Measurements from ENCODE around the gene CGNL1.

CGNL1 gene

GRCh38 chr15:57532731-57533447 lies 156.6 kb downstream of the CGNL1 start:
- no peak for DNase-seq

GRCh38 chr15:57533448-57533799 lies 157.1 kb downstream of the CGNL1 start:
- DNase-seq, result no peak

- no peak for DNase-seq
These were observed 158.0 kb downstream of the CGNL1 start for GRCh38 chr15:57534281-57534680.

GRCh38 chr15:57537072-57537471 lies 160.8 kb downstream of the CGNL1 start:
- no peak for DNase-seq

- DNase-seq, result no peak
These were observed 161.4 kb downstream of the CGNL1 start for GRCh38 chr15:57537488-57538264.

GRCh38 chr15:57538265-57538529 lies 161.9 kb downstream of the CGNL1 start:
- no peak for DNase-seq

GRCh38 chr15:57538821-57539220 lies 162.5 kb downstream of the CGNL1 start:
- no peak for DNase-seq

- no peak for DNase-seq
These were observed 163.9 kb downstream of the CGNL1 start for GRCh38 chr15:57540211-57540610.

GRCh38 chr15:57540736-57541135 lies 164.4 kb downstream of the CGNL1 start:
- no peak for DNase-seq

GRCh38 chr15:57541271-57541670 lies 165.0 kb downstream of the CGNL1 start:
- DNase-seq, result no peak

- DNase-seq, result peak in 1 of 2 experiments; percentile 21
These were observed 165.7 kb downstream of the CGNL1 start for GRCh38 chr15:57541805-57542504.

GRCh38 chr15:57542505-57542817 lies 166.2 kb downstream of the CGNL1 start:
- DNase-seq, result no peak

GRCh38 chr15:57544848-57545480 lies 168.7 kb downstream of the CGNL1 start:
- DNase-seq, result no peak

- no peak for DNase-seq
These were observed 169.7 kb downstream of the CGNL1 start for GRCh38 chr15:57545995-57546394.

- DNase-seq, result no peak
These were observed 171.0 kb downstream of the CGNL1 start for GRCh38 chr15:57547243-57547755.

- DNase-seq, result no peak
These were observed 172.0 kb downstream of the CGNL1 start for GRCh38 chr15:57548351-57548750.

- DNase-seq, result no peak
These were observed 172.5 kb downstream of the CGNL1 start for GRCh38 chr15:57548835-57549234.

- no peak for DNase-seq
These were observed 173.6 kb downstream of the CGNL1 start for GRCh38 chr15:57549935-57550334.

GRCh38 chr15:57550640-57551039 lies 174.3 kb downstream of the CGNL1 start:
- no peak for DNase-seq

GRCh38 chr15:57551715-57552677 lies 175.7 kb downstream of the CGNL1 start:
- no peak for DNase-seq

GRCh38 chr15:57552678-57553334 lies 176.5 kb downstream of the CGNL1 start:
- no peak for DNase-seq

GRCh38 chr15:57553526-57553925 lies 177.2 kb downstream of the CGNL1 start:
- no peak for DNase-seq

Measured in stimulated activated CD4-positive, alpha-beta T cell treated with anti-CD3 and anti-CD28 coated beads, Interleukin-4, amount 100 ng/mL, for 4 hours (primary cell).